NCI-H1048 (cell line): ENCODE measurements around the gene IBTK.
"Not testable (repeated sequence)": the region's sequence is repeated elsewhere in the genome, so short reads cannot be mapped to it uniquely, and the experiment has no call there.

Experiments
- DNase-seq: peaks from one replicate; lab custom pipeline; 2025; lab: John Stamatoyannopoulos, UW

Gene IBTK

DNA sequence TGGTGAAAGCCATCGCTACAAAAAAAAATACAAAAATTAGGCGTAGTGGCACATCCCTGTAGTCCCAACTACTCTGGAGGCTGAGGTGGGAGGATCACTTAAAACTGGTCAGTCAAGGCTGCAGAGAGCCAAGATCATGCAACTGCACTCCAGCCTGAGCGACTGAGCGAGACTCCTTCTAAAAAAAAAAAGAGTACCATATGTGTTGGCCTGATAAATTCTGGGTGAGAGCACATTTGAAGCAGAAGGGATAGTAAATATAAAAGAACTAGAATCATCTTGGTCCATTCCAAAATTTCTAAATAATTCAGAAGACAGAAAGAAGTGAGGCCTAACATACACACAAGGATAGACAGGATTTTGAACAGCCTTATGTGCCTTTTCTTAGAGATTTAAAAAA, 2.2 kb downstream of the IBTK start:
- no peak for DNase-seq

DNA sequence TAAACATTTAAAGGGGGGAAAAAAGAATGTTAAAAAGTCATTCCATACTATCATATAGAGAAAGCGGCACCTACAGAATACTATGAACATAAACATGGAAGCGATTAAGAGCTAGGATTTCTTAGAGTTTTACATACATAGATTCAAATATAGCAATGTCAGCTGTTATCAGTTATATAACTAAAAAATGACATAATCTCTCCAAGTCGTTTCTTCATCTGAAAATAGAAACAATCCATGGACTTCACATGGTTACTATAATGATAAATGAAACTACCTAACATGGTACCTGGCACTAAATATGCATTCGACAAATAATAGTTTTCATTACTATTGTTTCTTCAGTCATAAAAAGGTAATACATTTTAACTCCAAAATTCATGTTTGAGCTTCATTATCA, 3.7 kb downstream of the IBTK start:
- no peak for DNase-seq

DNA sequence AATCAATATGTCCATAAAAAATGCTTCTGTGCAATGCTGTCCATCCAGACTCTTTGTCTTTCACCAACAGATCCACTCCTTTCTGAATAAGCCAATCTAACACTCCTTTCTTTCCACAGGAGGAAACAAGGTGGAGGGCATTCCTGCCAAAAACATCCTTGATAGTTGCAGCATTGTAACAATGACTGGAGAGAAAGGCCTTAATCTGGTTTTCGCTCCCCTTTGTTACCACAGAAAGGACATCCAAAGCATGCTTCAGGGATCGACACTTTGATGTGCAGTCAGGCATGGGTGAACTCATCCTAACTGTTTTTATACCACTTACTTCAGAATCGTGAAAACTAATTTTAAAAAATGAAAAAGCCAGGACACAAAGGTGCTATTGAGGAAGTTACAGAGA, 7.4 kb downstream of the IBTK start:
- DNase-seq: no peak

DNA sequence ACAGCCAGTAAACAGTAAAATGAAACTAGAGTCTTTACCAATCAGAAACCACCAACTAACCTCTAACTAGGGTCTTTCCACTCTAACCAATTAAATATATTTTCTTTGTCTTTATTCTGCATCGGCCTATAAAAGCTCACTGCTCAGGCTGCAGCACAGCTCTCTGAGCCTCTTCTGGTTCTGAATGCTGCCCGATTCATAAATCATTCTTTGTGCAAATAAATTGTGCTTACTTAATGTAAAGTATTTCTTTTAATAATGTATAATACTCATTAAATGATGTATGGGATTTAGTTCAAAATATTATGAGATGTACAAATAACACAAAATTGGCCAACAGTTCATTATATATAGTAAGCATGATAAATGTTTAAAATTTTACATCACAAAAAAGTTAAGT, 7.9 kb downstream of the IBTK start:
- DNase-seq: no peak

DNA sequence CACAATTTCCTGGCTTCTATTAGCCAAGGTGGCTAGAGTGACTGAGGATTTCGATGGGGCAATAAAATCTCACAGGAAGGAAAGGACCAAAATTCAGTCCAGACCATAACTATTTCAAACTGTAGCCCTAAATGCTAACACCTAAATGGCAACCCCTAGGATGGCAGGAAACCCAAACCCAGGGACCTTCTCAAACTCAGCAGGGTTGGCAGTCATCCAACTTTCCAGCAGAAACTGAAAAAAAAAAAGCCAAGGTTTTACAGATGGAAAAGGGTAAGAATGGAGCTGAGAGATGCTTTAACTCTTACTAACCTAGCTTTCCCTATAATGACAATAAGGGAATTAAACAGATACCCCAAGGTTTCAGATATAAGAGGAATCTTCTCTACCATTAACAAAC, 10.5 kb downstream of the IBTK start:
- no peak for DNase-seq

DNA sequence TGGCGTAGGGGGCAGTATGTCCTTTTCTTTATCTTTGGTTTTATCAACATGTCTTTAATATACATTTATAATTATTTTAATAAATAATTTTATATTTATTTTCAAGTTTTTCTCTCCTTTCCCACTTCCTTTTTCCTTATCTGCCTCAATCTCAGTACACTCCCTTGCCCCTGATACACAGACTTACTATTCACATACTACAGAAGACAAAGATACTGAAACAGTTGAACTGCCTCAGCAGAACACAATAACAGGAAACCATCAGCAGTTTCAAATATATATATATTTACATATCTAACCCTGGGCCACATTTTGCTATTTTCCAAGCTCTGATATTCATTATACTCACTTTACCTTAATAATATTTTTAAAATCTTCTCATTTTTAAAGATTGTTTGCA, 19.8 kb downstream of the IBTK start:
- no peak for DNase-seq

DNA sequence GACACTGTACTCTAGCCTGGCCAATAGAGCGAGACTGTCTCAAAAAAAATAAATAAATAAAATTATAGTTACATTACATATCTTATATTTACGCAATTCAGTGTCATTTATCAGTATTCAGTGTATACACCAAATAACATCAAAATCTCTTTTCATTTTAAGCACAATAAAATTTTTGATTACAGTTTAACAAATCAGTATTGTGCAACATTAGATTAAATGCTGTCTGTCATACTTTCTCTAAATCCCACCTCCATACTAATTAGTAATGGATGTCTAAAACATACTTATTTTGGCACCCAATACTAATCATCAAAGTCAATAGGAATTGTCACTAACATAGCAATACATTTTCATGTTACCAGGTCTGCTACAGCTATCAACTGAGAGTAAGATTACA, 27.4 kb downstream of the IBTK start:
- no peak for DNase-seq

DNA sequence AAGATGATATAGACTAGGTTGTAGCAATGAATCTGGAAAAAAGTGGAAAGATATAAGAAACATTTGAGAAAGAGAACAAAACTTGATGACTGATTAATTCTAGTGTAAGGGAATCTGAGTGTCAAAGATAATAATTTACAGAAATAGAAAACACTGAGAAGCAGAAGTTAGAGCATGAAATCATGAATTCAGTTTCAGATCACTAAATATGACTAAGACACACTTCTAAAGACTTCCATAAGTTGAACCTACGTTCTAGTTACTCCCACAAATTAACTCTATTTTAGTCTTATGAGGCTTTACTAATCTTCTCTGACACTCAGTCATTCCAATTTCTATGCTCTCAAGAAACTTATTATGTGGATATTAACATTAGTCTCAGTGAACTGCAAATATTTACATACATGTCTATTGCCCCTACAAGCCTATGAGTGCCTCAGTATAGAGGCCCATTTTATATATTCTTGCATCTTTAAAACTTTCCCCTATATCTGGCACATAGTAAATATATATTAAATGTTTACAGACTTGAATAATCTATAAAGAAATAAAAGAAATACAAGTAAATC, 30.4 kb downstream of the IBTK start:
- DNase-seq: no peak

DNA sequence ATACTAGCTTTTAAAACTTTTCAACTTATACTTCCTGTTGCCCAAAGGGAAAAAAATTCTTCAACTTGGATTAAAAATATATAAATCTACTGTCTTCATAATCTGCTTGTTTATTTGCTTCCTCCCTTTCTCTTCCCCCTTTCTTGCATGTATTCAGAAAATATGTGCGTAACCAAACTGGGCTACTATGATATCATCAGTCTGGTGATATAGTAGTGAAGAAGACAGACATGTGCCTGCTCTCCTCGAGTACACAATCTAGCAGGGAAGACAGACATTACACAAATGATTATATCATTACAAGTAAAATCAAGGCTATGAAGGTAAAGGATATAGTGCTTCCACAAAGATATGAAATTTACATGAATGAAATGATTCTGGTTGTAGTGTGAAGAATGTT, 31.0 kb downstream of the IBTK start:
- DNase-seq: no peak

DNA sequence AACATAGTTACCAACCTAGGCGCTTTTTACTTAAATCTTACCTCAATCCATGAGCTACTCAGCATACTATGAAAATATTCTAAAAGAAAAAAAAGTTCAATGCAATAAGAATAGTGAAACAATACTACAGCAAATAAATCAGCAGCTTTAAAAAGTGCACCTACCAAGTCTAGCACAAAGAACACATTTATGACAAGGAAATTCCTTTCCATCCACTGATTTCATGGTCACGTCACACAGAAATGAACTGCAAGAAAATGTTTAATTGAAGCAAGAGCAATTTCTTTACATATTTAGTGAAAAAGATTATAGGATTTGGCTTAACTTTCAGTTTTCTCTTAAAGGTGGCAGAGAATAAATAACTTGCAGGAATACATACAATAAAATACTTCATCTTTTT, 36.2 kb downstream of the IBTK start:
- DNase-seq: no peak

DNA sequence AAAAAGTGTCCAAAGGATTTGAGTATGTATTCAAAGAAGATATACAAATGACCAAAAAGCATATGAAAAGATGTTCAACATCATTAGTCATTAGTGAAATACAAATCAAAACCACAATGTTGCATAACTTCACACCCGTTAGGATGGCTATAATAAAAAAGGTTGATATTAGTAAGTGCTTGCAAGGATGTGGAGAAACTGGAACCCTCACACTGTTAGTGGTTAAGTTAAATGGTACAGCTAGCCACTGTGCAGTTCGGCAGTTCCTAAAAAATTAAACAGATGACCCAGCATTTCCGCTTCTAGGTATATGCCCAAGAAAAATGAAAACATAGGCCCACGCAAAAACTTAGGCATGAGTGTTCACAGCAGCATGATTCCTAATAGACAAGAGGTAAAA, 38.6 kb downstream of the IBTK start:
- DNase-seq: no peak

DNA sequence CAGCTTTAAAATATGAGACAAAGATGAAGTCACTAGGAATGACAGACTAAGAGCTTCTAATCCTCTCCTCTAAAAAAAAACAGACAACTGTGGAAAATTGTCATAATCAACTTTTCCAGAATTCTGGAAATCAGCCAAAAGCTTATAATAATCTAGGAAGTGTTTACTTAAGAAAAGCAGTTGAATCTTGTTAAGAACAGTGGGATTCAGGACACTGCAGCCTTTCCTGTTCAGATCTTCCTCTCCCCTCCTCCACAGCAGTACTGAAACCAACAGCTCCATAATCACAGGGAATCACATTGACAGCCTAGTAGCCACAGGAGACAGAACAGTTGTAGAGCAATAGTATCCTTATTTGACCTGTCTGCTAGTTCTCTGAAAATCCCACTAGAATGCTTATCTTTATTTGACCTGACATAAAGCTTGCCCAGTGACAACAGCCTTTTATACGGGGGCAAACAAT, 41.6 kb downstream of the IBTK start:
- DNase-seq: no peak

DNA sequence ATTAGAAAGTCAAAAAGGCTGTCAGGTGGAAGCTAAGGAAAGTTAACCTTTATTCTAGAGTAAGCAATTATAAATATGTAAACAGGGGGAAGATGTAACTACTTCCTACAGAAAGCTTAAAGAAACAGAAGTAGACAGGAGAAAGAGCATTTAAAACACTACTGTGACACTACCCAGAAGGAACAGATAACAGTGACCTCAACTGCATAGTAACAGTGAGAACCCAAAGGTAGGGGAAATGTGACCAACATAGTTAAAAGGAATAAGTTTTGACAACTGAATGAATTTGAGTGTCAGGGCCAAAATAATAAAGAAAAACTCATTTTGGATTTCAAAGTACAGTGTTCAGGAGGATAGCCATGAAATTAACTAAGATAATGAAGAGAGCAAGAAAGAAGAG, 43.5 kb downstream of the IBTK start:
- no peak for DNase-seq

DNA sequence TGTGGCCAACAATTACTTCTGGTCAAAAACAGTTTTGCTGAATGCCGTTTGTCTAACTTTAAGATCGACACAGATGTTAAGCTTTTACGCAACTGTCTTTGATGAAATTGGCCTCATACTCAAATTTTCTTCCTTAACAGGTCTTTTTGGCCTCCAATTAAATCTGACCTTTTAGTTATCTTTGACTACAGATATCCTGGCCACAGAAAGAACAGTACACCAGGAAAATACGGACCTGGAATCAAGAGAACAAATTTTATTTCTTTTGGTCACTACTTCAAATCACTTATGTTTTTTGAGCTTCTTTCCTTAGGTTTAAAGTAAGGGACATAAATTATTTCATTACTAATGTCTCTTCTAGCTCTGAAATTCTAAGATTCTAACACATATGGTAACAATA, 49.8 kb downstream of the IBTK start:
- no peak for DNase-seq

DNA sequence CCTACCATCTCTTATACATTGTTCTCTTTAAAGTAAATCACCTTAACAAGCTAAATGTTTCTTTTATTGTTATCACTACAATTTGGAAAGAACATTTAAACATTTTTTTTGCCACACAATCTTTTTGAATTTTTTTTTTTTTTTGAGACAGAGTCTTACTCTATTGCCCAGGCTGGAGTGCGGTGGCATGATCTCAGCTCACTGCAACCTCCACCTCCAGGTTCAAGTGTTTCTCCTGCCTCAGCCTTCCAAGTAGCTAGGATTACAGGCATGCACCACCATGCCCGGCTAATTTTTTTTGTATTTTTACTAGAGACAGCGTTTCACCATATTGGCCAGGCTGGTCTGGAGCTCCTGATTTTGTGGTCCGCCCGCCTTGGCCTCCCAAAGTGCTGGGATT, 50.3 kb downstream of the IBTK start:
- not testable (repeated sequence) for DNase-seq

DNA sequence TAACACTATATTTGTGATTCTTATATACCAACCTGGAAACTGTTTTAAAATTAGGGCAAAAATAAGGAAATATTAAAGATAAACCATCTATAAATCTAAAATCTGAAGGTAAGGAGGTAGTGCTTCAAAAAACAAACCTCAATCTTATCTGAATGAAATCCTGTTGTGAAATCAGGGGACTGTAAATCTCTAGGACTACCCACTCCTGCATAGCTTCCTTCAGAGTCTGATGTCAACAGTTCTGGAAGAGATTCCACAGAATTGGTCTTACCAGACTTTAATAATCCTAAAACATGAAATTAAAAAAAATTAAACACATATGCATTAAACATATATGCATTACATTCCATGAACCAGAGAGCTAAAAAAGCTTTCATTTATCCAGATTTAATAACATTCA, 51.4 kb downstream of the IBTK start:
- DNase-seq: no peak

DNA sequence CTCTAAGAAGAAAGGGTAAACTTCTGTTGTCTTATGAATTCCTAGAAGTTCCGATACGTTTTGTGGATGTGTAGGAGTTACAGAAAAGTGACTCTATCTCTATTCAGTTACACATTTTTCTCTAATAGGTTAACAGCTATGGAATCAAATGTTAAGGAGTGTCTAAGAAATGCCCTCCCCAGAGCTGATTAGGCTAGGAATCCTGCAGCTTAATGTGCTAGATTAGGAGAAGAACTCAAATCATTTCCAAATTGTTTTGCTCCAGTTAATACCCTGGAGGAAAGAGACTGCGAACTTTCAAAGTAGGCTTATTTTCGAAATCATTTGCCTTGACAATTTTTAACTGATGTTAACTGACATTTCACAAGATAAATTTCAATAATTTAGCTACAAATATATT, 51.9 kb downstream of the IBTK start:
- DNase-seq: no peak

DNA sequence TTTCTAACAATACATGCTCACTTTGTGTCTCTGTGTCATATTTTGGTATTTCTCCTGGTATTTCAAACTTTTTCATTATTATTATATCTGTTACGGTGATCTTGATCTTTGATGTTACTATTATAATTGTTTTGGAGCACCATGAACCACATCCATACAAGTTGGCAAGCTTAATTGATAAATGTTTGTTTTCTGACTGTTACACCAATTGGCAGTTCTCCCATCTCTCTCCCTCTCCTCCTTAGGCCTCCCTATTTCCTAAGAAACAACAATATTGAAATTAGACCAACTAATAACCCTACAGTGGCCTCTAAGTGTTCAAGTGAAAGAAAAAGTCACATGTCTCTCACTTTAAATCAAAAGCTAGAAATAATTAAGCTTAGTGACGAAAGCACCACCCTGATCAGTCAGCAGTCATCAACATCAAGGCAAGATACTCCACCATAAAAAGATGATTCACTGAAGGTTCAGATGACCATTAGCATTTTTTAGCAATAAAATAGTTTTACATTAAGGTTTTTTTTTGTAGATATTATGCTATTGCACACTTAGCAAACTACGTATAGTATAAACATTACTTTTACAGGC, 61.5 kb downstream of the IBTK start:
- DNase-seq: no peak

DNA sequence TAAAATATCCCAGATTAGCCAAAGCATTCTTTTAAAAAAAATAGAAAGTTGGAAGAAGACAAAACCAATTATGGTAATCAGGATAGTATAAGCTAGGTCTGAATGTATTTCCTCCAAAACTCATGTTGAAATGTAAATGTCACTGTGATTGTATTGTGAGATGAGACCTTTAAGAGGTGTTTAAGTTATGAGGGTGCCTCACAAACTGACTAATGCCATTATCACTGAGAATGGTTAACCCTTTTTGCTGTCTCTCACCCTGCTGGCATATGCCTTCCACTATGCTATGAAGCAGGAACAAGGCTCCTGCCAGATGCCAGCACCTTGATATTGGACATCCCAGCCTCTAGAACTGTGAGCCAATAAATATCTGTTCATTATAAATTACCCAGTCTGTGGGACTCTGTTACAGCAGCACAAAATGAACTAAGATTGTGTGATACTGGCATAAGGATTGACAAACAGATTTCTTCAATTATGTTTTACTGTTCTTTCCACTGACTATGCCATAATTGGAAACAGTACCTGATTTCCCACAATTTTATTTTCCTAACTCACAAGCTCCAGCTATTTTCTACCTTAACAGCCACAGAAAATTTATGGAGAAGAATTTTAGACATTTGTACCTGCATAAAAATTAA, 63.8 kb downstream of the IBTK start:
- no peak for DNase-seq

DNA sequence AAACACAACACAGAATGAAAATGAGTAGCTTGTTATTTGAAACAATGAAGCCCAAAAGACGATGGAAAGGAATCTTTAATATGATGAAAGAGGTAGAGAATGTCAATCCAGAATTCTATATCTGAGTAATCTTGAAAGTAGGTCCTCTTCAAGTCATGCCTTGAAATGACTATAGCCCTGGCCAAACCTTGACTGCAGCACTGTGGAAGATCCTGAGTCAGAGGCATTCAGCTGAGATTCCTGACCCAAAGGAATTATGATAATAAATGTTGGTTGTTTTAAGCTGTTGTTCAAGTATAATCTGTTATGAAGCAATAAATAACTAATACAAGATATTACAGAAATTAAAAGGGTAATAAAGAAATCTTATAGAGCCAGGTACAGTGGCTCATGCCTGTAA, 64.8 kb downstream of the IBTK start:
- no peak for DNase-seq

DNA sequence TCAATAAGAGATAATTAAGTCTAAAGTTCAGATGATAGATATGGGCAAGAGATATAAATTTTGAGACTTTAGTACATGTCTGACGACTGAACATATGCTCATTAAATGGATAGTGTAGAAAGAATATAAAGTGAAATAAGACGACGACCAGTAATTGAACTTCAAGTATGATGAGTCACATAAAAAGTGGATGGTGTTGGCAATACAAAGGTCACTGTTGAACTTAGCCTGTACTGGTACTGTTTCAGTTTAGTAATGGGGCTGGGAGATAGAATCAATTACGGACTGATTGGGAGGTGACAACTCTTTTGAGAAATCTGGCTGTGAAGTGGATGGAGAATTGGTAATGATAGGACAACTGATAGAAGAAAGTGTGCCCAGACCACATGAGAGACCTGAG, 68.1 kb downstream of the IBTK start:
- no peak for DNase-seq

DNA sequence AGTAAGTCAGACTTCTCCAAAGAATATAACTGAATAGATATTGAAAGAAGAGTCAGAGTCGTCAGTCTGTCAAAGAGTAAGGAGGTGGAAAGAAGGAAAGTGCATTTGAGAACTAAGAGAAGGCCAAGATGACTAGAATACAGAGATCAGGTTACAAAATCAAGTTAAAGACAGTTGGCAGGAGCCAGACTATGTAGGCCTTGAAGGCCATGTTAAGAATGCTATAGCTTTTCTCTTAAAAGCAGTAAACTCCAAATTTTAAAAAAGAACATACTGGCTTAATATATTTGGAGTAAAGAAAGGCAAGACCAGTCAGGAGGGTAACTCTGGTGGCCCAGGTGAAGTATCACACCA, 68.8 kb downstream of the IBTK start:
- DNase-seq: no peak

DNA sequence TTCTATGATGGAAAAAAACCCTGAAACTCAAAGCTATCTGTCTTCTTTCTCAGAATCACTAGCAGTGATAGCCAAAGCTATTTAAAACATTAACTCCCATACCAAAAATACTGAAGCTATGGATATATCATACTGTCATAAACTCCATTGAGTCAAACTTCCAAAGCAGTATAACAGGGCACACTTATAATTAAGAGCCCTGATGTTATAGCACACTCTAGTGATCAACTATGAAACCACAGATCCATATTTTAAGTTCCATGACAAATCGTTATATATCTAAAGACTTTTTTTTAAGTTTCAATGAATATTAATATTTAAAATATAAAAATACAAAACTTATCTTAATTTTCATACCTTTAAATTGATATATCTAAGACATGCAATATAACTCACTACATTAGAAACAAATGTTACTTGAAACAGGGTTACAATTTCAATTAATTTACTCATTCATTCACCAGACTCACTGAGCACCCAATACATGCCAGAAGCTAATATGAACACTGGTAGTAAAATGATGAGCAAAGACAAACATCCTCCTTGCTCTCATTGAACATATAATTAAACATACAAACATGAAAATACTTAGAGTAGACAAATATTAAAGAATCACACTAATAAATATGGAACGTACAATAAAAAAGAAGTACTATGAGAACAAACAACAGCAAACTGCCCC, 69.3 kb downstream of the IBTK start:
- no peak for DNase-seq

DNA sequence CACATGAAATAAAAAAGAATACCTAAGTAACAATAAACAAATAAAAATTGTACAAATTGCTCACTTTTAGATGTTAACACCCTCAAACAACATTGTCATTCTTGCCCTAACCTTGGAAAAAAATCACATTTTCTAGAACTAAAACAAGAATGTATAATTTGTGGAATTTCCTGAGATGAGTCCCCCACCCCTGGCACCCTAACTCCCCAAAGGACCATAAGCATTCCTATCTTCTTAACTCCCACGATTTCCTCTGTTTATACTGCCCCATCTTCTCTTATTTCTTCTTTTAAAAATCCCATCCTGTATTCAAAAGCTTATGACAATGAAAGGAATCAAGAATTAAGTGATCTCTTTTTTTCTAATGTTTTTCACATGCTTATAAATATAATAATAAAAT, 70.9 kb downstream of the IBTK start:
- DNase-seq: no peak
